Lower leg skin (tissue), 4 donors: Measurements from ENCODE around the gene SYMPK. TPM values are rescaled to one million over a fixed set of nuclear protein-coding genes. Genes with fewer than 3 reads are reported as not detected.

Source experiments
- DNase-seq, 2 donors: peaks; one replicate each; pipeline ENCODE4 v3.0.0-alpha.2; 2019; ENCODE audit warnings: low spot score in 2 of 2
- H3K4me3 ChIP-seq: fragments of 200-600 bp; sonication (generic); 2 replicates; pipeline ENCODE4 v1.5.1; 2017; ENCODE audit warnings: mild to moderate bottlenecking, low read depth; ENCODE audit not compliant: poor library complexity, severe bottlenecking
- POLR2A ChIP-seq, 2 donors: fragments of 450-650 bp; IDR thresholded peaks; one replicate each; pipeline ENCODE4 v1.6.1; 2016 to 2017; ENCODE audit warnings: antibody characterized with exemption in 2 of 2, mild to moderate bottlenecking in 1 of 2, moderate library complexity in 1 of 2
- WGBS, 2 donors: methylation state at CpG; one replicate each; pipeline ENCODE4 v1.1.5; 2018; 5-methylcytosine and 5-hydroxymethylcytosine counted together
- intact Hi-C: fragments of 100-400 bp; cut with DNase I; formaldehyde crosslinking; loops from one replicate; pipeline ENCODE4 v1.15.0; 2023; ENCODE audit warnings: low total_unique reads
- total RNA-seq, 4 donors: library from RNA; depleted of rRNA; stranded (reverse); fragments of >200 nt; gene quantifications; one replicate each; pipeline ENCODE4 v1.1.0, GENCODE V29; 2016
- TF ChIP-seq, protein P1 (sequence below), 3 donors: fragments of 450-650 bp; IDR thresholded peaks; one replicate each; pipeline ENCODE4 v1.5.1; 2016; ENCODE audit warnings: antibody characterized with exemption in 3 of 3, mild to moderate bottlenecking in 3 of 3, moderate library complexity in 2 of 3

SYMPK gene
- total RNA-seq, 4 donors from 2014 or later: 30.3 to 62.8 (median 46.6) TPM

DNA sequence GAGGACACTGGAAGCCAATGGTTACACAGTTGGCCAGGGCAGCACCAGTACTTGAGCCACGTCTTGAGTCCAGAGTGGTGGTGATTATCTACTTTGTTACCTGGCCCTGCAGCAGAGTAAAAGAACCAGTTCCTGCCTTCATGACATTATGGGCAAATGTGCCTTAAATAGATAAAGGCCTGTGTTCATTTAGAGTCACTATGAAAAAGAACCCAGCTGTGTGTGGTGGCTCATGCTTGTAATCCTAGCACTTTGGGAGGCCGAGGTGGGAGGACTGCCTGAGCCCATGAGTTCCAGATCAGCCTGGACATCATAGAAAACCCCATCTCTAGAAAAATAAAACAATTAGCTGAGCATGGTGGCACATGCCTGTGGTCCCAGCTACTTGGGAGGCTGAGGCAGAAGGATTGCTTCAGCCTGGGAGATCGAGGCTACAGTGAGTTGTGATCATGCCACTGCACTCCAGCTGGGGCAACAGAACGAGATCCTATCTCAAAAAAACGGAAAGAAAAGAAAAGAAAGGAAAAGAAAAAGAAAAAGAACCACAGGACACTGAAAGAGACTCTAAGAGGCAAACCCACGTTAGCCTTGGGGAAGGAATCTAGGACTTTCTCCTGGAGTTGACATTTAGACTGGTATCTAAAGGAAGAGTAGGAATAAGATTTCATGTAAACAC lies 26.4 kb upstream of the SYMPK start:
- WGBS, 2 donors: 69 to 83% methylated on average over 6 of the region's 6 CpGs
- TF ChIP-seq, protein P1, sequence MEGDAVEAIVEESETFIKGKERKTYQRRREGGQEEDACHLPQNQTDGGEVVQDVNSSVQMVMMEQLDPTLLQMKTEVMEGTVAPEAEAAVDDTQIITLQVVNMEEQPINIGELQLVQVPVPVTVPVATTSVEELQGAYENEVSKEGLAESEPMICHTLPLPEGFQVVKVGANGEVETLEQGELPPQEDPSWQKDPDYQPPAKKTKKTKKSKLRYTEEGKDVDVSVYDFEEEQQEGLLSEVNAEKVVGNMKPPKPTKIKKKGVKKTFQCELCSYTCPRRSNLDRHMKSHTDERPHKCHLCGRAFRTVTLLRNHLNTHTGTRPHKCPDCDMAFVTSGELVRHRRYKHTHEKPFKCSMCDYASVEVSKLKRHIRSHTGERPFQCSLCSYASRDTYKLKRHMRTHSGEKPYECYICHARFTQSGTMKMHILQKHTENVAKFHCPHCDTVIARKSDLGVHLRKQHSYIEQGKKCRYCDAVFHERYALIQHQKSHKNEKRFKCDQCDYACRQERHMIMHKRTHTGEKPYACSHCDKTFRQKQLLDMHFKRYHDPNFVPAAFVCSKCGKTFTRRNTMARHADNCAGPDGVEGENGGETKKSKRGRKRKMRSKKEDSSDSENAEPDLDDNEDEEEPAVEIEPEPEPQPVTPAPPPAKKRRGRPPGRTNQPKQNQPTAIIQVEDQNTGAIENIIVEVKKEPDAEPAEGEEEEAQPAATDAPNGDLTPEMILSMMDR (IDR thresholded peaks at IDR 0.05): no peak
- TF ChIP-seq POLR2A (IDR thresholded peaks at IDR 0.05): no peak
- DNase-seq: no peak
- H3K4me3 ChIP-seq: no peak overlapping the region
- intact Hi-C loops: no loop called here

DNA sequence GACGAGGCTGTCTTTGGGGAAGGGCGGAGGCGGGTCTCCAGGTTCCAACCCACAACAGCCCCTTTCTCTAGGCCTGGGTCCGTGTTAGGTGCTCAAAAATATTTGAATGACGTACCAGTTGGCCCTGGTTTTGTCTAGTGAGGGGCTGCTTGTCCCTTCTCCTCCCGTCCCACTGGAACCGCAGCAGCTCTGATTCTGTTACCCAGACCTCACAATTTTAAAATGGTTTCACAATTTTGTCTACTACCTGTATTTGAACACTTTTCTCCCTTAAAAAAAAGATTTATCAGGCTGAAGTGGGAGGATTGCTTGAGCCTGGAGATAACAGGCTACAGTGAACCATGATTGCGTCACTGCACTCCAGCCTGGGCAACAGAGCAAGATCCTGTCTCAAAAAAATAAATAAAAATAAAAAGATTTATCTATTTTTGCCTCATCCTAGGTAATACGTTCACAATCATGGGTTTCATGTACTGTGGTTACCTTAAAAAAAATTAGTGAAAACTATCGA lies 24.3 kb upstream of the SYMPK start:
- DNase-seq: no peak
- 35 to 45% methylated on average over 10 of the region's 10 CpGs for WGBS, 2 donors
- intact Hi-C loops: no loop called here
- TF ChIP-seq POLR2A (IDR thresholded peaks at IDR 0.05): no peak
- TF ChIP-seq, protein P1 (IDR thresholded peaks at IDR 0.05): no peak
- peak overlapping the region; percentile 19 for H3K4me3 ChIP-seq

DNA sequence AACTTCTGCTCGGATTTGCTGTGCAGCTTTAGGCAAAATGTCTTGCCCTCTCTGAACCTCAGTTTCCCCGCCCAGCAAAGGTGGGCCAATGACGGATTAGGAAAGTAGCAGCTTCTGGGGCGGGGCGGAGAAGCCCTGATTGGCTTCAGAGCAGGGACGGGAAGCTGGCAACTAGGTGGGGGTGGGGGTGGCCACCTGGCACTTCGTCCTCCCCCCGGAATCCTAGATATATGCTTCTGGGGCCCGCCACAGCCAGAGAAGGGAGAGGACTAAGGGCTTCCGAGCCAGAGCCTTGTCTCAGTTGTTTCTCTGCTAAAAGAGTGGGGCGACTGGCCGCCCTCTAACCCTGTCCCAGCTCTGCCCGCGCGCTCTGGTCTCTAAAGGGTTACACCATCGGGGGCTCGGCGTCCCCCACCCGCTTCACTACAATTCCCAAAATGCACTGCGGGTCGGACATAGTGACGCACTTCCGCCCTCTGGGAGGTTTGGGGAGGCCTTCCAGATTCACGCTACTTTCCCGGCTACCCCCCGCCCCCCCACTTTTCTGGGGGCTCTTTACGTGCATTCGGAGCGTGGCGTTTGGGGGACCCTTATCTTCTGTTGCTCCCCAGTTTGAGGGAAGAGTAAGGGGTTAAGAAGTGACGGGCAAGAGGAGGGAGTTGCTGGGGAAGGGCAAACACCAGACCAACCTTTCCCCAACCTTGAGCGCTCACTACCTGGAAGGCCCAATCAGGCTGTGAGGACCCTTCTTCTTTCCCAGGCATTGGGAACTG lies 23.7 kb upstream of the SYMPK start:
- no peak for TF ChIP-seq POLR2A (IDR thresholded peaks at IDR 0.05)
- TF ChIP-seq, protein P1 (IDR thresholded peaks at IDR 0.05): no peak
- intact Hi-C loops: no loop called here
- DNase-seq: peak; percentile 89 to 98
- peak overlapping the region; percentile 51 for H3K4me3 ChIP-seq
- 1 to 2% methylated on average over 32 of the region's 32 CpGs for WGBS, 2 donors

DNA sequence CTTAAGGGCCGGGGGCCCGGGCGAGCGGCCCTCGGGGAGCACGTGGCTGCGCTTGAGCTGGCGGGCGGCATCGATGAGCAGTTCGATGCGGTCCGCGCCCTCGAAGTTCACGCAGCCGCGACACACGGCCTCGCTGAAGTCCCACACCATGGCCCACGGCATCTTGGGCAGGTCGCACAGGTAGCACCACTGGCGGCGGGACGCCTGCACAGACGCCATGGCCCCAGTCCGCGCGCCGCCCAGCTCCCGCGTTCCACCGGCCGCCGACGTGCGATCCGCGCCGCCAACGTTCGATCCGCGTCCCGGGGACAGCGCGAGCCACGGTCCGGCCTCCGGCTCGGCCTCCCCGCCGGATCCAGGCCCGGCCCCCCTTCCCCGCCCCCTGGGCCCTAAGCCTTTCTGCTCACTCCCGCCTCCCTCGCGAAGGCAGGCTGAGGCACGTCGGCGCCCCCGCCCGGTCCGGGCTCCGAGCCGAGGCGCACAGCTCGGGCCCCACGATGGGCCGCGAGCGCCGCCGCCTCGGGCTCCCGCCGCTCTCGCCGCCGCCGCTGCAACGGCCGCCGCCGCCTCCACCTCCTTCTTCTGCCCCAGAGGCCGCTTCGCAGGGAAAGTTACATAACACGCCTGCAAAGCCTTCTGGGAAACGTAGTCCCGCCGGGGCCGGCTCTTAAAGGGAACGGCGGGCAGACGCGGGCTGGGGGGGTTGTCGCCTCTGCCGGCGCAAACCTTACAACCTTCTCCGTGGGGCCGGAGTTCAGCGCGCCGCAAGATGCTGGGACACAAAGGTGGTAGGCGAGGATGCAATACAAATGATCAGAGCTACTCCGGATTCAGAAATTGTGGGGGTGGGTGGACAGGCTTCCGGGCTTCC lies 22.8 kb upstream of the SYMPK start, which contains the start of gene IRF2BP1:
Gene IRF2BP1, minus strand, starts transcription at position 586 of the 871 bp plus-strand sequence. Its CDS starts 367 bp downstream, at position 219.
- TF ChIP-seq, protein P1 (IDR thresholded peaks at IDR 0.05): no peak
- no peak for TF ChIP-seq POLR2A (IDR thresholded peaks at IDR 0.05)
- intact Hi-C loops: no loop called here
- peak within 1 kb of the TSS; percentile 51 for H3K4me3 ChIP-seq
- 1% methylated on average over 60 to 64 of the region's 107 CpGs for WGBS, 2 donors
- DNase-seq: peak; percentile 91 to 99
